Tibial artery (tissue), 4 donors: ENCODE data around the gene CHID1.

Source experiments
- DNase-seq, 2 donors: peaks; one replicate each; pipeline ENCODE4 v3.0.0-alpha.2; 2019
- H3K27ac ChIP-seq, 2 donors: fragments of 200-600 bp; sonication (generic) in 1 of 2; 1 replicate in 1 of 2; 2 replicates in 1 of 2; pipeline ENCODE4 v1.5.1; 2018 to 2019; ENCODE audit warnings: mild to moderate bottlenecking in 1 of 2
- H3K27me3 ChIP-seq, 2 donors: fragments of 200-600 bp; sonication (generic) in 1 of 2; one replicate each; pipeline versions ENCODE4 v1.5.1 to v1.6.0; 2016 to 2019
- H3K36me3 ChIP-seq, 3 donors: fragments of 200-600 bp; sonication (generic) in 2 of 3; one replicate each; pipeline ENCODE4 v1.5.1; 2016 to 2019; ENCODE audit warnings: mild to moderate bottlenecking in 2 of 3
- H3K4me1 ChIP-seq, 4 donors: fragments of 200-600 bp; sonication (generic) in 2 of 4; 1 replicate in 3 of 4; 2 replicates in 1 of 4; pipeline ENCODE4 v1.5.1; 2016 to 2019
- H3K4me3 ChIP-seq, 2 donors: fragments of 200-600 bp; sonication (generic) in 1 of 2; 1 replicate in 1 of 2; 2 replicates in 1 of 2; pipeline ENCODE4 v1.5.1; 2018 to 2019; ENCODE audit warnings: mild to moderate bottlenecking in 2 of 2
- H3K9me3 ChIP-seq, 3 donors: fragments of 200-600 bp; sonication (generic) in 1 of 3; one replicate each; pipeline ENCODE4 v1.5.1; 2016 to 2019
- CTCF ChIP-seq, 2 experiments: fragments of 200-600 bp in 1 of 2; fragments of 450-650 bp in 1 of 2; IDR thresholded peaks; one replicate each; pipeline ENCODE4 v1.5.1; 2017 to 2019; ENCODE audit warnings: antibody characterized with exemption in 2 of 2, mild to moderate bottlenecking in 1 of 2, moderate library complexity in 1 of 2
- intact Hi-C: fragments of 100-400 bp; cut with DNase I; formaldehyde crosslinking; loops from one replicate; pipeline ENCODE4 v1.15.0; 2023; ENCODE audit warnings: low total_unique reads

The CHID1 gene

GRCh38 chr11:917426-917825 lies 6.8 kb upstream of the CHID1 start:
- Histone ChIP-seq H3K9me3 (no peaks in the 10 kb centered on the region), H3K27me3 (no peaks in the 10 kb centered on the region), H3K4me1 (peaks cover 0 to 5% (median 2%) of the 10 kb centered on the region in 4 donors), H3K36me3 (no peaks in the 10 kb centered on the region), H3K4me3 (no peak overlapping the region), H3K27ac (no peak overlapping the region)
- no peak for DNase-seq
- no peak for TF ChIP-seq CTCF (IDR thresholded peaks at IDR 0.05)
- intact Hi-C loops, result no loop called here

- H3K4me1 ChIP-seq, result peaks cover 0 to 12% (median 10%) of the 10 kb centered on the region in 4 donors
- H3K27me3 ChIP-seq, result no peaks in the 10 kb centered on the region
- intact Hi-C loops, result no loop called here
- H3K4me3 ChIP-seq, result no peak overlapping the region
- DNase-seq, result peak; percentile 81 to 84
- H3K27ac ChIP-seq, result no peak overlapping the region
- no peaks in the 10 kb centered on the region for H3K36me3 ChIP-seq
- TF ChIP-seq CTCF (IDR thresholded peaks at IDR 0.05), result no peak
- no peaks in the 10 kb centered on the region for H3K9me3 ChIP-seq
Observed at GRCh38 chr11:914747-915501, 4.3 kb upstream of the CHID1 start.

- intact Hi-C loops, result no loop called here
- Histone ChIP-seq H3K27me3 (no peaks in the 10 kb centered on the region), H3K4me1 (peaks cover 0 to 18% (median 15%) of the 10 kb centered on the region in 4 donors), H3K27ac (no peak overlapping the region), H3K36me3 (no peaks in the 10 kb centered on the region), H3K9me3 (no peaks in the 10 kb centered on the region), H3K4me3 (no peak overlapping the region)
- TF ChIP-seq CTCF (IDR thresholded peaks at IDR 0.05), result no peak
- DNase-seq, result no peak
Observed at GRCh38 chr11:914204-914603, 3.6 kb upstream of the CHID1 start.

- Histone ChIP-seq H3K9me3 (no peaks in the 10 kb centered on the region), H3K4me1 (peaks cover 0 to 24% (median 14%) of the 10 kb centered on the region in 4 donors), H3K4me3 (no peak overlapping the region), H3K36me3 (no peaks in the 10 kb centered on the region), H3K27ac (no peak overlapping the region), H3K27me3 (no peaks in the 10 kb centered on the region)
- intact Hi-C loops, result no loop called here
- TF ChIP-seq CTCF (IDR thresholded peaks at IDR 0.05), result no peak
- no peak for DNase-seq
Observed at GRCh38 chr11:913043-913442, 2.4 kb upstream of the CHID1 start.

GRCh38 chr11:912266-912665 lies 1.7 kb upstream of the CHID1 start:
- peaks cover 0 to 24% (median 14%) of the 10 kb centered on the region in 4 donors for H3K4me1 ChIP-seq
- TF ChIP-seq CTCF (IDR thresholded peaks at IDR 0.05), result no peak
- H3K9me3 ChIP-seq, result no peaks in the 10 kb centered on the region
- no peaks in the 10 kb centered on the region for H3K36me3 ChIP-seq
- H3K4me3 ChIP-seq, result no peak overlapping the region
- no peak for DNase-seq
- no peaks in the 10 kb centered on the region for H3K27me3 ChIP-seq
- intact Hi-C loops, result no loop called here
- H3K27ac ChIP-seq, result no peak overlapping the region
